Stimulated activated CD4-positive, alpha-beta T cell treated with anti-CD3 and anti-CD28 coated beads, Interleukin-1b, Interleukin-23, amount 100 ng/mL, for 4 hours (primary cell): ENCODE data around the gene SS18.

Source experiments
- DNase-seq, 2 donors: peaks; one replicate each; pipeline ENCODE4 v3.0.0-alpha.2; 2020; ENCODE audit warnings: low read depth in 2 of 2

Gene SS18

DNA sequence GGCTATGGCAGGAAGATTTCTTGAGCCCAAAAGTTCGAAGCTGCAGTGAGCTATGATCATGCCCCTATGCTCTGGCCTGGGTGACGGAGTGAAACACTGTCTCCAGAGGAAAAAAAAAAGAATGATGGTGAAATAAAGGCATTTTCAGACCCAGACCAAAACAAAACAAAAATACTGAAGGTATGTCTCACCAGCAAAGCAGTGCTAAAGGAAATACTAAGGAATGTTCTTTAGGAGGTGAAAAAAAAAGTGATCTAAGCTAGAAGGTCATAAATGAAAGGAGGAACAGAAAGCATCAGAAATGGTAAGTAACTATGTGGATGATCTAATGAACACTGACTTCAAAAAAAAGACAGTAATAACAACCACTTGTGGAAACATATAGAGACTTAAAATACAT lies 18.7 kb downstream of the SS18 start:
- no peak for DNase-seq

DNA sequence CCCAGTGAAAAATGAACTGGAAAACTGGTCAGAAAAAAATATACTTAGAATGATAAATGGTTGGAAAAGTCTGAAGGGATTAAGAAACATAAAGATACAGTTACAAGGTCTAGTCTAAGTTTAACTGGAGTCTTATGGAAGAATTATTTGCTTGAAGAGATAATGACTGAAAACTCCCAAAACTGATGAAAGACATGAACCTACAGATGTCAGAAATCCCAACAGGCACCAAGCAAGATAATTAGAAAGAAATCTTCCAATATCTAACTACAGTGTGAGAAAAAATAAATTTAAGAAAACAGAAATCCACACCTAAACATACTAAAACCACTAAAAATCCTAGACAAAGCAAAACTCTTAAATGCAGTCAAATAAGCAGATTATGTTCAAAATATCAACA lies 19.4 kb downstream of the SS18 start:
- DNase-seq, result no peak

DNA sequence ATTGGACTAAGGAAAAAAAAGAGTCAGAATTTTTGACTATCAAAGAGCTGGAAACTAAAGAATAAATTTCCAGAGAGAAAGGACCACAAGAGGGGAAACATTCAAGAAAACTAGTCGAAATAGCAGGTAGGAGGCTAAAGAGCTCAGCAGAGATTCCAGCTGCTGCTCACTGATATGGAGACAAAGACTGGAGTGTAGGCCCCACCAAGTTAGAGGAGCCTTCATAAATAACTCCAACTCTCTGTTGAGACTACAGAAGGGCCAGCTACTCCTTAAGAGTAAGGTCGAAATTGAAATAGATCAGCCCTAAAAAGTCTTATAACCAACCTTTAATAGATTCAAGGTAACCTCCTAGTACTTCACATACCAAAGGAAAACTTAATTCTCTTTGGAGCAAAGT lies 31.1 kb downstream of the SS18 start:
- DNase-seq, result no peak

DNA sequence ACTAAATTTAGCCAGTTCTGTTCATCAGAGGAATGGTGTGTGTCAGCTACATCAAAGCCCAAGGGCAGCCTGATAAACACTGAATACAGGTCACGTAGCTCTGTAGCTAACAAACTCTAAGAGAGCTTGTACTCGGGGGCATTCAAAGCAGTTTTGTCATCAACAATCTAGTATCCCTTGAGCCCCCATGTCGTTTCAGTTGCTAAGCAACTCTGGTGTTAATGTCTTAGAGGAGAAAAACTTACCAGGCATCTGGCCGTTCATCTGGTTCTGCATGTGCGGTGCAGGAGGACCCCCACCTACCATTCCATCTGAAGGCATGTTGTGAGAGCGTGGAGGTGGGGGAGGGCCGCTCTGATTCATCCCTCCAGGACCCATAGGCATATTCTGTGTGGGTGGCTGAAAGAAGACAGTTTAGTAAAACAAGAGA lies 33.1 kb downstream of the SS18 start:
- DNase-seq, result peak in 1 of 2 donors; percentile 2

DNA sequence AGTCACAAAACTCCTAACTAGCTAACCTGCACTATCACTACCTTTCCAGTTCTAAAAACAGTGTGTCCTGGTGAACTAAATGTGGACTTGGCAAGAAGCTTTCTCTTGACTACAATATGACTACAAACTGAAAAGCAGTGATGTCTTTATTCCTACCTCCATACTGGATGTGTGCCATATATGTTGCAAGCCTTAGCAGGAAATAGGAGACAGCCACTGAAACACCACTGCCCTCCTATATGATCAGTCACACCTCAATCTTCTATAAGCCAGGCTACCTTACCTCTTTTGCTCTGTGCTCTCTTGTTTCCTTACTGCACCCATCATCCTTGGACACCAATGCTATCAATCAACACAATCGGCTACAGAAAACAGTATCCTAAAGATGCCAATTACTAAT lies 34.1 kb downstream of the SS18 start:
- DNase-seq, result no peak

DNA sequence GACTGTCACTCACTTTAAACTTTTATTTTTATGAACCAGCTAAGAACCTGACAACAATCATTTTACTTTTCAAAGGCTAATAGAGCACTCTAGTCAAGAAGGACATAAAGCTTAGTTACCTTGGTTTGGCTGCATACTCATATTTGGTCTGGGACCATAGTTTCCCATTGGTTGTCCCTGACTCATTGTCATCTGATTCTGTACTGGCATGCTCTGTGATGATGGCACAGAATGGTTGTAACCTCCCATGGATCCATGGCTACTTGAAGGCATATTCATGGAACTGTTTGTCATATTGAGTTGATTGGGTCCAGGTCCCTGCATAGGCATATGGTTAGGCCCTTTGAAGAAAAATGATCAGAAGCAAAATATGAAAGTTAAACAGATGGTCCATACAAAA lies 37.9 kb downstream of the SS18 start:
- no peak for DNase-seq

DNA sequence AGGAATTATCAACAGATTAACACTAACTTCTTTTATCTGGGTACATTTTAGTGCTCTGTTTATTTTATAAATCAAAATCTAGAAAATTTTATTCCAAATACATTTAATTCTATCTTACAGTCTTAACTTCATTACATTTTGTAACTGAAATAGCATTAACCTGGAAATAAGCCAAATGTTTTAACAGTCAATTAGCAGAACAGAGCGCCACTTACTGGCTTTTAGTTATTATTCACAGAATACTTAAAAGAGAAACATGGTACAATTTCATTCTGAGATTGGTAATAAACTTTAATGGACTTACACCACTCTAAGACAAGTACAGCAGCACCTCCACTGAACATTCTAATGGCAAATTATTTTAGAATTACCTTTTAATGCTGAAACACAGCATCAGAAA lies 38.6 kb downstream of the SS18 start:
- DNase-seq, result no peak

DNA sequence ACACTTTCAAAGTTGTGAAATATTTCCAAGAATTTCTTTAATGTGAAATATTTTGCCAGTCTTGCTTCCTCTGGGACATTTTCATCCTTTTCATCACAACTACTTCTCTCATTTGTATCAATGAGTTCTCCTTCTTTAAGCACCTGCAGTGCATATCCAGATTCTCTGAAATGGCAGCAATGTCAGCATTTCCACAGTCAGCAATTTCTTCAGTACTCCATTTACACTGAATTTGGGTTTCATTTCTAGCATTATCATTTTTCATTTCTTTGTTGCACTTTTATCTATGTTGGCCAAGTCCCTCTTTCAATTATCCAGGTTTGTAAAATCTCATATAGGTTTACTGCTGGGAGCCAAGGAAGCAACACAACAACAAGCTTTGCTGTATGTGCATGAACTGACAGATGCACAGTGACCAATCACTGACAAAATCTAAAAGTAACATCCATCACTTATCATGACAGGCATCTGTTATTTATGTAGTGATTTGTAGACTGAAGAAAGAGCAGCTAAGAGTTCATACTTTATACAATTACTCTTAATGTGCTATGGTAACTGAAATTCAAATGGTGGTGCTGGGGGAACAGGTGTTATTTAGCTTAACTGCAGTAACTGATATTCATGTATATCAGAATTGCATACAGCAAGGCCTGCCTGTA lies 43.9 kb downstream of the SS18 start:
- DNase-seq, result no peak

DNA sequence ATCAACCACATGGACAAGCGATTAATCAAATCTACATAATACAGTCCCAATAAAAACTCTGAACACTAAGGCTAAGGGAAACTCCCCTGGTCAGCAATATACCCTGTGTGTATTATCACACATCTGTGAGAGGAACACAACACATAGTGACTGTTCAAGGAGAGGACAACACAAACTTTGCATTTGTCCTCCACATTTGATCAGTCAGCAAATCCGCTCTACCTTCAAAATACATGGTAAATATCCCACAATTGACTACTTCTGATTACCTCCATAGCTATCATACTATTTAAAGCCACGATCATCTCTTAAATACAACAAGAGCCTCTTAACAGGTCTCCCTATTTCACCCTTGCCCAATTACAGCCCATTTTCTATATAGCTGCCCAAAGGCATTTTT lies 45.6 kb downstream of the SS18 start:
- no peak for DNase-seq

DNA sequence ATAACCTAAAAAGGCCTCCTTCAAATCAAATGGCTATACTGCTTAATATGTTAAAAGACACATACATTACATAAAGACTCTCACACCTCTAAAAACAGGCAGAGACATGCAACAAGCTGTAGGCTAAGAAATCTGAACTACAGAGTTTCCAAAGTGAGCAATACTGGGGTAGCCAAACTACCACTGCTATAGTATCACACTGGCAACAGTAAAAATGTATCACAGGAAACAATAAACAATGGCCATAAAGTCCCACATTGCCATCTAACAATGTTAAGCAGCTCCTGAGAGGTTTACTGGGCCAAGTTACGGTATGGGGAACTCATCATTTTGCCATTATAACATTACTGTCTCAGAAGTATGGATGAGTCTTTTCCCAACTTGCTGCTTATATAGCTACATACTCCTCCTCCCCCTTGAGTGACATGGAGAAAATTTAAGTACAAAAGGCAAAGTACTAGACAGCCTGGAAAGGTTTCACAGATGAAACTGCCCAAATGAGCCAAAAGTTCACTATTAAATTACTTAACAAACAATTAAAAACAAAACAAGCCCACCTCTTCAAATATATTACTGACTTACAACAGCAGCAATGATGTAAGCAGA lies 50.3 kb downstream of the SS18 start:
- DNase-seq, result no peak

DNA sequence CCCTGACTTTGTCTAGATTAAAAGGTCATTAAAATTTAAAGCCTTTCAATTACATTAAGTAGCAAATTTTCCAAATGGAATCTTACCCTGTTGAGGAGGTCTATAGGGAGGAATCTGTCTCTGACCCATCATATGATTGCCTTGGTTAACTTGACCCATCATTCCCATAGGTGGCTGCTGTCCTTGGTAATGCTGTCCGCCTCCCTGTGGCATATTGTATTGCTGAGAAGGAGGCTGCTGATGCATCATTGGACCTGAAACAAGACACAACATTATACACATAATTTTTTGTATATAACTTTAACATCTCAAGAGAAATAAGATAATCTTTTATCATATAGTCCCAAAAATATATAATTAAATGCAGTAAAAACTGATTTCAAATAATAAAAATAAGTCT lies 51.2 kb downstream of the SS18 start:
- DNase-seq, result no peak

DNA sequence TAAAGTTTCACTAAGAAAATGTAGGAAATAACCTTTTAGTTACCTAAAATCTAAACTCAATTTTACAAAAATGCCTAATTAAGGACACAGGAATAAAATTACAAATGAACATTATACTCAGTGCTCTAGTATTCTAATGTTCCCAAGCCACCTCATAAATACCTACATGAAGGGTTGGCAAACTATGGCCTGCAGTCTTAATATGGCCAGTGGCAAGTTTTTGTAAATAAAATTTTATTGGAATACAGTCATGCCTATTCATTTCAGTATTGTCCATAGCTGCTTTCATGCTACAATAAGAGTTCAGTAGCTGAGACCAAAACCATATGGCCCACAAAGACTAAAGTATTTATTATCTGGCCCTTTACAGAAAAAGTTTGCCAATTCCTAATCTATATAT lies 53.8 kb downstream of the SS18 start:
- no peak for DNase-seq

DNA sequence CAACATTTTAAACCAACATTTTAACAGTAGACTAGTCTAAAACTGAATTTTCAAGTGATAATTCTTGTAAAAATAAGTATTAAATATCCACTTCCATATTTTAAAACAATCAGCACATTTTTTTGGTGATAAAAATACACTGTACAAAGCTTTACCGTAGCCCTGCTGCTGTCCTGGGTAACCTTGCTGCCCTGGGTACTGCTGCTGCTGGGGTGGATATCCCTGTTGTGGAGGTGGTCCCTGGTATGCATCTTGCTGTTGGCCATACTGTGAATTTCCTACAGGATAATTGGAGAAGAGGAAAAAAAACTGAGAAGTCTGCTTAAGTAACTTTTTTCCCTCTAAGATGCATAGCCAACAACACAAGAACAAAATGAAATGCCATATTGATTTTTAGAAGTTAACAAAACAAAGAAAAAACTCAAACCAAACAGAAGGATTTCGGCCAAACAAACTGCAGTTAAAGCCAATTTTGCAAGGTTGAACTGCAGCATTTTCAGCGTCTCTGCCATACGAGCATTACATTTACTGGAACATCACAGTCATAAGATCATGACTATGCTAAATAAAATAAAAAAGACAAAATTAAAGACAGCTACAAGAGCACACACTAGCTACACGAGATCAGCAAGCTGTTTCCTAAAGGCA lies 55.4 kb downstream of the SS18 start:
- DNase-seq, result no peak

DNA sequence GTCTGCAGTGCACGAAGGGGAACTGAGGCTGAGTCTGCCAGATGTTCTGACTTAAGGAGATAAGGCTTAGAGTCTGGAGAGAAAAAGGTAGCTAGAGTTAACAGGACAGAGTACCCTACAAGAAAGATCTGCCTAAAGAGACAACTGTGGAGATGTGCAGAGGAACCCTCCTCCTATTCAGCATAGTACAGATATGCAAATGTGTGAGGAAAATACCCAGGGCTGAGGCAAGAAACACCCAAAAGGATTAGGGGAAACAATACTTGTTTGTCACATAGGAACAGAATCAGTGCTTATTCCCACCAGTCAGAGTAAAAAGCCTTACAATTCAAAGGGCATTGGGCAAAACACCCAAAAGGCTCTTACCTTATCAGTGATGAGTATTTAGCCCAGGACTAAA lies 67.8 kb downstream of the SS18 start:
- no peak for DNase-seq

DNA sequence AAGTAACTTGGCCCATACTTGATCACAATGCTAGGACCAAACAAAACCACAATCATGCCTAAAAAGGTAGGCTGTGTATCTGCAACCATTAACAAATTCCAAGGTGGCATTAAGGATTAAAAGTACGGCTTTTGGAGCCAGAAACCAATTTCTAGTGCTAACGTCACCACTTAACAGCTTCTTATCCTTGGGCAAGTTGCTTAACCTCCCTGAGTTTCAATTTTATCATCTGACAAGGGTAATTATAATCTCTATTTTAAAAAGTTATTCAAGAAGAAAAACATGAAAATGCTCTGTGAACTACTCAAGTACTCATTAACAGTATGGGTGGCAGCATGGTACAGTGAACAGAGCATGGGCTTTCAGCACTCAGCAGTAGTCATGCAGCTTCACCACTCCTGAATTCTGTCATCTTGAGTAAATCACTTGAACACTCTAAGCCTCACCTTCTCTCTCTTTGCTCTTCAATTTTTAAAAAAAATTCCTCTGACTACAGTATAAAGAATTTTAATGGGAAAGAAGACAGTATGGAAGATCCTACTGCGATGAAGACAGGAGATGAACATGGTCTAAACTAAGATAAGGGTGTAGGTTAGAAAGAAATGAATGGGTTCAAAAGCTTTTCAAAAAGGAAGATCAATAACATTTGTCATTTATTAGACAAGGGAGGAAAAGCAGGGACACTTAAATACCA lies 69.2 kb downstream of the SS18 start:
- no peak for DNase-seq

DNA sequence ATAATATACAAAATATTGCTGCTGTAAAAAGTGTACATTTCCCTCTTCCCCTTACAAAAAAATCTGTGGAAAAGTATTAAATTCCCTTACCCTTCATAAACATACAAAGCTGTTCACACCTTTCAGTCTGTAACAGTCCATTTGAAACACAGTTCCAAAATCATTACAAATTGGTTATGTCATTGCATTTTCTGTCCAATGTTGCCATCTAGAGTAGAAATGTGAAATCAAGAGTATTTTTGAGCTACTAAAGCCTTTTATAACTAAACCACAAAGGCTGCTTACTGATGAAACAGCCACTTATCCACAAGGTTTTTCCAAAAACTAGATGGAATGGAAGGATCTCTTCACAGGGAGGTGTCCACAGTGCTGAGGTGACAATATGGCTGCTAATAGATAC lies 72.5 kb downstream of the SS18 start:
- DNase-seq, result no peak

DNA sequence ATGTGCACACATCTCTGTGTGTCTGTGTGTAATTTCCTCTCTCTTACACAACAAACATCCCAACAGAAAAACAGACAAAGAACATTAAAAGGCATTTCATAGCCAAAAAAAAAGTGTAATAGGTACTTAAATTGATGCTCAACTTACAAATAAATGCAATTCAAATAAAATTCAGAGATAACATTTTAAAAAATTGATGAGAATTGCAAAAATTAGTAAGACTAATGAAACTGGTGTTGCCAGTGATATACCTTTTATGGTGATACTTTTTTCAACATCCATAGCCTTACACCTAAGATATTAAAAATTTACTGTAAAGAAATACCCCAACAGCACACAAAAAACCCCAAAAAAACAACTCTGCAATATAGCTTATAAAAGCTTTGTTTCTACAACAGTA lies 76.0 kb downstream of the SS18 start:
- DNase-seq, result no peak

DNA sequence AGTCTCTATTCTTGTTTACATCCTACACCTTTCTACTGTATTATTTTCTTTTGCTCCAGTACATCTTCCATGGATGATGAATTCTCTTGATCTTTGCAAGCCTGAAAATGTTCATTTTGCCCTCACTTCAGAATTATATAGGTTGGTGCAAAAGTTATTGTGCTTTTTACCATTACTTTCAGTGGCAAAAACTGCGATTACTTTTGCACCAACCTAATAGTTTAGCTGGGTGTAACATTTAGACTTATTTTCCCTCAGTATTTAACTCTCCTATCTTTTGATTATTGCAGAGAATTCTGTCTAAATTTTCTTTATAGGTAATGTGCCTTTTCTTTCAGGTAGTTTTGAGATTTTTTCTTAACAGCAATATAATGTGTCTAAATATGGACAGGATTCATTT lies 81.8 kb downstream of the SS18 start:
- no peak for DNase-seq

DNA sequence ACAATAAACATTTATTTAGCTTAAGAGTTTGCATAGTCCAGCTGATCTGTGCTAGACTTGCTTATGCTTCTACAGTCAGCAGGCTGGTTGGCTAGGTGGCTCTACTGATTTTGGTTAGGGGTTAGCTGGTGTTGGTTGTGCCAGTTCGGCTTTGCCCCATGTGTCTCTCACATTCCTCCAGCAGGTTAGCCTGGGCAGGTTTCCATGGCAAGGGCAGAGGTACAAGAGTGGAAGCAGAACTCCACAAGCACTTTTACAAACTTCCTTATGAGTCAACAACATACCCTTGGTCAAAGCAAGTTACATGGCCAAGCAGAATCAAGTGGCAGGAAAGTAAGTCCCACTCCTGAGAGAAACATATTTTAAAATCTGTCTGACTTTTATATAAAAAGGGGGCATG lies 82.3 kb downstream of the SS18 start:
- no peak for DNase-seq

DNA sequence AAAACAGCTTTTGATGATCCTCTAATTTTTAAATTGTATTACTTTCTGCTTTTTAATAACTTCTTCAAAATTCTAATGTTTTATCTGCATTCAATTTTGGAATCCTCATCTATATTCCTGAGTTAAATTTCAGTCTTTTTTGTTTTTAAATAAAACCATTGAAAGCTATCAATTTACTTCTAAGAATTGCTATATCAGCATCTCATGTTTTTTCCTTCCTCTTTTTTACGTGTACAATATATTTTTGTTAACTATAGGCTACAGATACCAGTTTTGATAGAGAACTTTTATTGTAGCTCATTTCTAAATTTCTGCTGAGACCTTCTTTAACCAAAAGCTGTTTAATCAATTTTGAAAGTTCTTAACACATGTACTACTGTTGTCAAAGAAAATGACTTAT lies 84.5 kb downstream of the SS18 start:
- DNase-seq, result no peak

DNA sequence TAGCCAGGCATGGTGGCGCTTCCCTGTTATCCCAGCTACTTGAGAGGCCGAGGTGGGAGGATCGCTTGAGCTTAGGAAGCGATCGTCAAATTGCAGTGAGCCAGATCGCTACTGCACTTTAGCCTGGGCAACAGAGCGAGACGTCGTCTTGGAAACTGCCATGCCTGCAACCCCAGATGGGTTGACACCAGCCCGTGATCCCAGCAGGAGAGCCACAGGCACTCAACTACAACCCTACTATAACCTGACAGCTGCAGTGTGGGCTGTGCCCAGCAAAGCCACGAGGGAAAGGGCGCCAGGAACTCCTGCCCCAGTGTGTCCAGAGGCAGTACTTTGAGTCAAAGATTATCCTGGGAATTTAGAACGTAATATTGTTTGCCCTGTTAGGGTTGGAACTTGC lies 85.6 kb downstream of the SS18 start:
- no peak for DNase-seq

DNA sequence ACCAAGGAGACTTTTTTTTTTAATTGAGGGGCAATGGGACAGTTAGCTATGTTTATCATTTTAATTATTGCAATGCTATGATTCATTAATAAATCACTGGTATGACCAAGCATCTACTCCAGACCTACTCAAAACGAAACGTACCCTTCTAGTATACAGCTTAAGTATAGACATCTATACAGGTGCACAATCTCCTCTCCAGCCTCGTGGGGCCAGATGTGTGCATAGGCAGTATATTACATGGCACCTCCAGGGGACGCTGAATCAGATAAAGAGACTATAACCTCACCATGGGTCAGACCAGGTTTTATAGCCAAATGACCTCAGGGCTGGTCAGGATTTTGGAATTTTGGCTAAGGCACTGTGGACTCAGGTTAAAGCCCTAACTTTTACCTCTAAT lies 86.6 kb downstream of the SS18 start:
- no peak for DNase-seq

DNA sequence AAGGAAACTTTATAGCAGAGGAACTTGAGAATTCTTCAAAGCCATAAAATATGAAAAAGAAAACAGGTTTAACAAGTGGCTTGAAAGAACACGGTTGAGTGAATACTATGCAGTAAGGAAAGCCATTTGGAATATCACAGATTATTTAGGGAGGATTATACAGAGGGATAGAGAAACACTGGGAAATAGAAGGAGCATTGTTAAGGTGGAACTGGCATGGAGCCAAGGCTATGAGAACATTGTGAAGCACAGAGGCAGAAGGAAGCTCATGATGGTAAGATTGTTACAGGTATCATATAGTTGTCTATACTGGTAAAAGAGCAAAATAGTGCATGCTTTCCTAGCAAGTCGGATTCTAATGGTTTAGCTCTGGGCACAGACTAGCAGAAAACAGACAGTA lies 87.1 kb downstream of the SS18 start:
- no peak for DNase-seq
